HG03066 (cell line): ENCODE data around the gene CBFA2T3.
"Not testable (repeated sequence)": the region's sequence is repeated elsewhere in the genome, so short reads cannot be mapped to it uniquely, and the experiment has no call there.

Experiments used
- ATAC-seq: cut with Tn5 transposase; IDR thresholded peaks from one replicate; pipeline ENCODE4 v1.9.1; 2021; ENCODE audit warnings: low read depth; ENCODE audit not compliant: unreplicated experiment

Gene CBFA2T3

GRCh38 chr16:88927661-88928060 is 49.3 kb downstream of the CBFA2T3 start:
- no peak for ATAC-seq

- no peak for ATAC-seq
Measured at GRCh38 chr16:88927010-88927409, 50.0 kb downstream of the CBFA2T3 start.

- ATAC-seq: no peak
Measured at GRCh38 chr16:88926374-88926990, 50.5 kb downstream of the CBFA2T3 start.

GRCh38 chr16:88925540-88925887 is 51.5 kb downstream of the CBFA2T3 start:
- ATAC-seq: no peak

- peak; percentile 52 for ATAC-seq
Measured at GRCh38 chr16:88924834-88925539, 52.0 kb downstream of the CBFA2T3 start.

GRCh38 chr16:88923926-88924833 is 52.8 kb downstream of the CBFA2T3 start:
- ATAC-seq: no peak

- ATAC-seq: no peak
Measured at GRCh38 chr16:88923450-88923849, 53.6 kb downstream of the CBFA2T3 start.

GRCh38 chr16:88922826-88923410 is 54.1 kb downstream of the CBFA2T3 start:
- no peak for ATAC-seq

- ATAC-seq: no peak
Measured at GRCh38 chr16:88922114-88922825, 54.7 kb downstream of the CBFA2T3 start.

- ATAC-seq: no peak
Measured at GRCh38 chr16:88921591-88921990, 55.4 kb downstream of the CBFA2T3 start.

- no peak for ATAC-seq
Measured at GRCh38 chr16:88920618-88921590, 56.1 kb downstream of the CBFA2T3 start.

- ATAC-seq: no peak
Measured at GRCh38 chr16:88919936-88920335, 57.1 kb downstream of the CBFA2T3 start.

GRCh38 chr16:88918896-88919295 is 58.1 kb downstream of the CBFA2T3 start:
- ATAC-seq: not testable (repeated sequence)

- no peak for ATAC-seq
Measured at GRCh38 chr16:88917915-88918627, 58.9 kb downstream of the CBFA2T3 start.

- ATAC-seq: no peak
Measured at GRCh38 chr16:88917146-88917914, 59.7 kb downstream of the CBFA2T3 start.

GRCh38 chr16:88915639-88916327 is 61.2 kb downstream of the CBFA2T3 start:
- no peak for ATAC-seq

GRCh38 chr16:88914750-88915368 is 62.1 kb downstream of the CBFA2T3 start:
- ATAC-seq: no peak
